Right atrium auricular region (tissue), 2 donors: ENCODE data around the gene FAM107B. TPM values are rescaled to one million over a fixed set of nuclear protein-coding genes. Genes with fewer than 3 reads are reported as not detected.

Experiments
- DNase-seq: peaks from one replicate; pipeline ENCODE4 v3.0.0-alpha.2; 2019; ENCODE audit warnings: low spot score
- H3K27ac ChIP-seq, 2 donors: fragments of 200-600 bp; sonication (generic); 1 replicate in 1 of 2; 2 replicates in 1 of 2; pipeline ENCODE4 v1.5.1; 2016 to 2019
- H3K27me3 ChIP-seq, 2 donors: fragments of 200-600 bp; sonication (generic); one replicate each; pipeline versions ENCODE4 v1.5.1 to v1.6.0; 2017 to 2019
- H3K36me3 ChIP-seq: fragments of 200-600 bp; sonication (generic); one replicate; pipeline ENCODE4 v1.5.1; 2016
- H3K4me1 ChIP-seq, 2 donors: fragments of 200-600 bp; sonication (generic); one replicate each; pipeline versions ENCODE4 v1.5.1 to v1.6.0; 2017 to 2019
- H3K4me3 ChIP-seq, 2 donors: fragments of 200-600 bp; sonication (generic); 1 replicate in 1 of 2; 2 replicates in 1 of 2; pipeline ENCODE4 v1.5.1; 2017 to 2019; ENCODE audit warnings: mild to moderate bottlenecking in 1 of 2, moderate library complexity in 1 of 2
- H3K9me3 ChIP-seq, 2 donors: fragments of 200-600 bp; sonication (generic); one replicate each; pipeline ENCODE4 v1.5.1; 2019
- total RNA-seq, 2 donors: library from RNA; depleted of rRNA; stranded (reverse); fragments of >200 nt; gene quantifications; one replicate each; pipeline ENCODE4 v1.1.0, GENCODE V29; 2016
- TF ChIP-seq, protein P1 (sequence below), 2 donors: fragments of 200-600 bp; sonication (generic); IDR thresholded peaks; one replicate each; pipeline ENCODE4 v1.5.1; 2019; ENCODE audit warnings: antibody characterized with exemption in 2 of 2

The FAM107B gene
- total RNA-seq, 2 donors from 2014 or later, result 10.6 to 14.1 TPM

DNA sequence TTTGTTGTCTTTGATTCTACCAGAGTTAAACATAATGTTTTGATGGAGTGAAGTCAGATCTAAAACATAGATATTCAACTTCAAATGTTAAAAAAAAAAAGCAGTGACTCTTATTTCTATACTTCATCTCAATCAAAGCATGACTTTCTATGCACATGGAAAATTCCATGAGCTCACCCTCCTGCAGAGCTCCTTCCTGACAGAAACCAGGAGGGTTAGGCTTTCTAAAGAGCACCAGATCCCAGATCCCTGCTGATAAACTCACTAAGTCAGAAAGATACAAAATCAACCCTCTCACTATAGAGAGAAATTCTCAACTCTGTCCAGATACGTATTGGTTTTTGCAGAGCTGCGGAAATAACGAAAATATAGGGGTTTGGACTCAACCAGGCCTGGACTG lies 122.6 kb downstream of the FAM107B start:
- Histone ChIP-seq H3K36me3 (no peaks in the 10 kb centered on the region), H3K27me3 (no peaks in the 10 kb centered on the region), H3K27ac (no peak overlapping the region), H3K4me1 (peaks cover 0 to 25% of the 10 kb centered on the region in 2 donors), H3K9me3 (no peaks in the 10 kb centered on the region), H3K4me3 (no peak overlapping the region)
- TF ChIP-seq, protein P1, sequence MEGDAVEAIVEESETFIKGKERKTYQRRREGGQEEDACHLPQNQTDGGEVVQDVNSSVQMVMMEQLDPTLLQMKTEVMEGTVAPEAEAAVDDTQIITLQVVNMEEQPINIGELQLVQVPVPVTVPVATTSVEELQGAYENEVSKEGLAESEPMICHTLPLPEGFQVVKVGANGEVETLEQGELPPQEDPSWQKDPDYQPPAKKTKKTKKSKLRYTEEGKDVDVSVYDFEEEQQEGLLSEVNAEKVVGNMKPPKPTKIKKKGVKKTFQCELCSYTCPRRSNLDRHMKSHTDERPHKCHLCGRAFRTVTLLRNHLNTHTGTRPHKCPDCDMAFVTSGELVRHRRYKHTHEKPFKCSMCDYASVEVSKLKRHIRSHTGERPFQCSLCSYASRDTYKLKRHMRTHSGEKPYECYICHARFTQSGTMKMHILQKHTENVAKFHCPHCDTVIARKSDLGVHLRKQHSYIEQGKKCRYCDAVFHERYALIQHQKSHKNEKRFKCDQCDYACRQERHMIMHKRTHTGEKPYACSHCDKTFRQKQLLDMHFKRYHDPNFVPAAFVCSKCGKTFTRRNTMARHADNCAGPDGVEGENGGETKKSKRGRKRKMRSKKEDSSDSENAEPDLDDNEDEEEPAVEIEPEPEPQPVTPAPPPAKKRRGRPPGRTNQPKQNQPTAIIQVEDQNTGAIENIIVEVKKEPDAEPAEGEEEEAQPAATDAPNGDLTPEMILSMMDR (IDR thresholded peaks at IDR 0.05), result no peak
- no peak for DNase-seq

DNA sequence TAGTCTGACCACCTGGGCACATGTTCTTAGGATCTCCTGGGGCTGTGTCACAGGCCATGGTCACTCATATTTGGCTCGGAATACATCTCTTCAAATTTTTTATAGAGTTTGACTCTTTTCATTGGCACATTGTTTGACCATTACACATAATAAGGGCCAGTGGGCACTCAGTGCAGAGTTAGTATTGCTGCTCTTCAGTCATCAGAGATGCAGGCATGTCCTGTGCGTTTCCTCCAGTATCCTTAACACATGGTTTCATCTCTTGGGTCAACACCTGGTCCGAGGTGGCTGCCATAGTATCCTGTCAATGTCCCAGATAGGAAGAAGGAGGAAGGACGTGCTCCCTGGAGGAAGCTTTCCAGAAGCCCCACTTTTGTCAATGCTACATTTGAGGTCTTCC lies 125.0 kb downstream of the FAM107B start:
- H3K4me1 ChIP-seq, result peaks cover 0 to 25% of the 10 kb centered on the region in 2 donors
- H3K27ac ChIP-seq, result no peak overlapping the region

DNA sequence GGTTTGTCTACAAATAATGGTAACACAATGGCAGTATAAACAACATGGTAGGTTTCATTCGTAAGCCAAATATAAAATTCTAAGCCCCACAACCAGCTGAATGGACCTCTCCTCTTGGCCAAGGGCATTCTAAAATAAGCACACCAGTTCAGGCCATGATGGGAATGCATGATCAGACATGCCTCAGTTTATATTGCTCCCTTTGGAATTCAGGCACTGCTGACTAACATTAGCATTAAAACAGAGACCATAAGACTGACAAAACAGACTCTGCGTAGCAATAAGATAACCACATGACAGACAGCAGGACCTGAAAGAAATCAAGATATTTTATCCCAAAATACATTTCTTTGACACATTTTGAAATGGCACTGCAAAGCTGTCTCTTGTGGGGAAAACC lies 125.8 kb downstream of the FAM107B start:
- no peaks in the 10 kb centered on the region for H3K27me3 ChIP-seq
- no peaks in the 10 kb centered on the region for H3K9me3 ChIP-seq
- H3K4me3 ChIP-seq, result no peak overlapping the region
- peaks cover 0 to 22% of the 10 kb centered on the region in 2 donors for H3K4me1 ChIP-seq
- DNase-seq, result no peak
- TF ChIP-seq, protein P1 (IDR thresholded peaks at IDR 0.05), result no peak
- H3K36me3 ChIP-seq, result no peaks in the 10 kb centered on the region
- peak overlapping the region; percentile 18 to 73 for H3K27ac ChIP-seq

More for the DNA sequence above, 125.0 kb downstream of the FAM107B start:
- TF ChIP-seq, protein P1 (IDR thresholded peaks at IDR 0.05), result no peak
- no peaks in the 10 kb centered on the region for H3K9me3 ChIP-seq
- no peak overlapping the region for H3K4me3 ChIP-seq
- H3K27me3 ChIP-seq, result no peaks in the 10 kb centered on the region
- no peak for DNase-seq
- H3K36me3 ChIP-seq, result no peaks in the 10 kb centered on the region

DNA sequence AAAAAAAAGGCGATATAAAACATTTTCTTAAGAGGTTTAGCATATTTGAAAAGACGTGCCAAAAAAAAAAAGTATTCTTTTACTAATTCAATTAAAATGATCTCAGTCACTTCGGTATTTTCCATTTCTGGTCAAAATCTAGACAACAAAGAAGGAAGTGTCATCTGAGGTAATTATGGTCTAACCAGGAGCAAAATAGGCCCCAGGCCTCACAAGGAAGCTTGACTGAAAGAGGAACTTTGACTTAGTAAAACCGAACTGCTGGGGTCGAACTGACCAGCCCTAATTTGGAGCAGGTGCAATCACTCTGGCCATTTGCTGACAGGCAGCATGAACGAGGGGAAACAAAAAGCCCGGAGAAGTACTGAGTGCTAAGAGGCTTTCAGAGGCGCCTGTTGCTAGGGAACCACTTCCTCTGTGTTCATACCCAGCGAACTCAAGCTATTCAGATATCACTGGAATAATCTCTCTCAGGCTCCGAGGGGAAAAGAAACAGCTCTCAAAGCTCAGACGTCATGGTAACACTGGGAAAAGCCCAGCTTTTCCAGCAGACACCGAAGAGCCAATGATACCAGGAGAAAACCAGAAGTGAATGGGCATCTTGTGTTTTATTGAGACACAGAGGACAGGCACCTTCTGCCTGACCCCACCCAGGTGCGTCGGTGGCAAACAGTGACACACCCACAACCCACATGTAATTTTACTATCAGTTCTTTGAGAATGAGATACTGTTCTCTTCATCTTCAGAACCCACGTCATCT lies 126.5 kb downstream of the FAM107B start:
- TF ChIP-seq, protein P1 (IDR thresholded peaks at IDR 0.05), result no peak
- peak; percentile 76 for DNase-seq
- no peak overlapping the region for H3K4me3 ChIP-seq
- H3K27me3 ChIP-seq, result no peaks in the 10 kb centered on the region
- no peaks in the 10 kb centered on the region for H3K9me3 ChIP-seq
- H3K36me3 ChIP-seq, result no peaks in the 10 kb centered on the region
- H3K27ac ChIP-seq, result peak overlapping the region; percentile 63 to 73
- peaks cover 0 to 14% of the 10 kb centered on the region in 2 donors for H3K4me1 ChIP-seq

DNA sequence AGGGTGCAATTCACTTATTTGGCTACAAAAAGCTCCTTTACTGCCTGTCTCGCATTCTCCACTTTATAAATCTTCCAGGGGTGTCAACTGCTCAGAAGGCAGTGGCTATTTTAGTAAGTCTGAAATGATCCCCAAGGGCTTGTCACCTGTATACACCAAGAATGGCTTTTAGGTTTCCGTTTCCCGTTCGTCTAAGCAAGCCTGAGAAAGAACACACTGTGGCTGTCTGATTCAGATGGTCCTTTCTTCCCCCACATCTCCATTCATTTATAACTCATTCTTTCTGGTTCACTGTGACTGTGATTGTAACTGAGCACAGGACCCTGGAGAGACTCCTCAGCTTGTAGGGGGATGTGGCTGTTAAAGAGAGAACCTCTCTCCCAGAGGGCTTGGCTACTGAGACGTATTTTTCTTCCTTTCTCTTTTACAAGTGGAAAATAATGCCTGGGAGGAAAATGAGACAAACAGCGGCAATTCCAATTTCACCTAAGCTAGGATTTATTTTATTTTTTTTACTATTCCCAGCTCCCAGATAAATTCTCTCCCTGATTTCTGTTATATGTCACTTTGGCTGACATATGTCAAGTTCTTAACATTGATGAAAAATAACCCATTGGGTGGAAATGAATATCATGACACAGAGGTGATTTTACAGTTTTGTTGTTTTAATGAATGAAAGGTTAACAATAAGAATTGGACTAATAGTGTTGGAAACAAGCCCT lies 129.3 kb downstream of the FAM107B start:
- no peaks in the 10 kb centered on the region for H3K36me3 ChIP-seq
- peaks cover 0 to 9% of the 10 kb centered on the region in 2 donors for H3K4me1 ChIP-seq
- TF ChIP-seq, protein P1 (IDR thresholded peaks at IDR 0.05), result no peak
- H3K4me3 ChIP-seq, result no peak overlapping the region
- no peak overlapping the region for H3K27ac ChIP-seq
- no peak for DNase-seq
- no peaks in the 10 kb centered on the region for H3K9me3 ChIP-seq
- no peaks in the 10 kb centered on the region for H3K27me3 ChIP-seq
